ENCODE measurements around the gene MTURN.

MTURN gene

GRCh38 chr7:30172451-30172850 lies 37.7 kb downstream of the MTURN start:
- H3K4me3 ChIP-seq (ENCODE audit: low read length), result no peak overlapping the region
- no peaks in the 10 kb centered on the region for H3K27me3 ChIP-seq (replicated peaks; ENCODE audit: control insufficient read depth, insufficient read depth, low read length)
- DNase-seq (ENCODE audit: low read depth), result no peak
- no peaks in the 10 kb centered on the region for H3K36me3 ChIP-seq (ENCODE audit: control insufficient read depth, insufficient read depth, low read length, severe bottlenecking)
- H3K9ac ChIP-seq (ENCODE audit: low read length), result no peak overlapping the region
- peaks cover 74% of the 10 kb centered on the region for H3K4me1 ChIP-seq (ENCODE audit: control insufficient read depth, insufficient read depth, low read length)
- H3K9me3 ChIP-seq (ENCODE audit: control insufficient read depth, low read length), result no peaks in the 10 kb centered on the region

DNA sequence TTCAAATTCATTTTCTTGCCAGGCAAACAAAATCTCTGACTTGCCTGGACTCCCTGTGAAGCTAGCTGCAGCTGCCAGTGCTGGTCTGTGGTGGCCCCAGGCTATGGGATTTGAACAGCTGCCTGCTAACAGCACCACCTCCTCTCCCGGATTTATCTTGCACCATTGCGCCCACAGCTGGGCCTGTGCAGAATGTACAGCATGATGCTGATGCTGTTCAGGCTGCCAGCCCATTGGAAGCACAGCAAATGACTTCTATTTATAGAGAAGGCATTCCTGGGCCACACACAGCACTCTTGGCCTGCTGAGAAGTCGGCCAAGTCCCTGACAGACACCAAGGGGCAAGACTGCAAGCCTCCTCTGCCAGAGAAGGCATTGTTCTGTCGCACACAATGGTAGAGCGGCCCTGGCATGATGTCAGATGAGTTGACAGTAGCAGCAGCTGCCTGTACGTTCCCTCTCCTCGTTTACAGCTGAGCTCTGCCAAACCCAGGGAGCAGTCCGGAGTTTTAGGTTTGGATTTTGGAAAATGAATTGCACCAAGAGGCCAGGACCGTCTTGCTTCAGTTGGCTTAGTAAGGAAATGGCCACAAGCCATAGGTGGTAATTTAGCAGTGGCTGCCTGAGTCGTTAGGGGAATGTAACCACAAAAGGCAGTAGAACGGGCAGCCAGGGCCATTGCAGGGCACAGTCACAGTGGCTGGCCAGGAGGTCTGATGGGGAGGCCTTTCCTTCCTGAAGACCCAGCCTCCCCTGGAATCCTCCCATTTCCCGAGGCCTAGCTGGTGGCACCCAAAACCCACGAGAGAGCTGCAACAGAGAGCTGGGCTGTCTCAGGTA lies 38.5 kb downstream of the MTURN start:
- no peaks in the 10 kb centered on the region for H3K36me3 ChIP-seq (ENCODE audit: control insufficient read depth, insufficient read depth, low read length, severe bottlenecking)
- peak overlapping the region; percentile 32 for H3K9ac ChIP-seq (ENCODE audit: low read length)
- H3K4me1 ChIP-seq (ENCODE audit: control insufficient read depth, insufficient read depth, low read length), result peaks cover 72% of the 10 kb centered on the region
- H3K9me3 ChIP-seq (ENCODE audit: control insufficient read depth, low read length), result no peaks in the 10 kb centered on the region
- peak overlapping the region; percentile 44 for H3K4me3 ChIP-seq (ENCODE audit: low read length)
- DNase-seq (ENCODE audit: low read depth), result peak; percentile 98
- no peaks in the 10 kb centered on the region for H3K27me3 ChIP-seq (replicated peaks; ENCODE audit: control insufficient read depth, insufficient read depth, low read length)

DNA sequence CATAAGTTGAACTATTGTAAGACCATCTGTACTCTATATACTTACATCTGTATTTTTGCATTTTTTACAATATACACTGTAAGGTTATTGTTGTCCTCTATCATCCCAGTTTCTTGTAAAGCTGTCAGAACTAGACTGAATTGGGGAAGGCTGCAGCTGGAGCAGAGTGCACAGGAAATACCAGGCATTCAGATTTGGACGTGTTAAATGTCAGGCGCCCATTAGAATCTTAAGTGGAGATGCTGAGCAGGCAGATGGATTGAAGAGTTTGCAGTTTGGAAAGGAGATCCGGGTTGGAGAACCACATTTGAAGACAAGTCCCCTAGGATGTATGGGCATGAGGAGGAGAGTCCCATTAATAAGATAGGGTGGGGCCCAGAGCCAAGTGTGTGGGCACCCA lies 40.4 kb downstream of the MTURN start:
- Histone ChIP-seq H3K9me3 (ENCODE audit: control insufficient read depth, low read length) (no peaks in the 10 kb centered on the region), H3K4me3 (ENCODE audit: low read length) (no peak overlapping the region), H3K9ac (ENCODE audit: low read length) (no peak overlapping the region), H3K36me3 (ENCODE audit: control insufficient read depth, insufficient read depth, low read length, severe bottlenecking) (no peaks in the 10 kb centered on the region), H3K4me1 (ENCODE audit: control insufficient read depth, insufficient read depth, low read length) (peaks cover 53% of the 10 kb centered on the region), H3K27me3 (replicated peaks; ENCODE audit: control insufficient read depth, insufficient read depth, low read length) (no peaks in the 10 kb centered on the region)
- DNase-seq (ENCODE audit: low read depth), result peak; percentile 12

DNA sequence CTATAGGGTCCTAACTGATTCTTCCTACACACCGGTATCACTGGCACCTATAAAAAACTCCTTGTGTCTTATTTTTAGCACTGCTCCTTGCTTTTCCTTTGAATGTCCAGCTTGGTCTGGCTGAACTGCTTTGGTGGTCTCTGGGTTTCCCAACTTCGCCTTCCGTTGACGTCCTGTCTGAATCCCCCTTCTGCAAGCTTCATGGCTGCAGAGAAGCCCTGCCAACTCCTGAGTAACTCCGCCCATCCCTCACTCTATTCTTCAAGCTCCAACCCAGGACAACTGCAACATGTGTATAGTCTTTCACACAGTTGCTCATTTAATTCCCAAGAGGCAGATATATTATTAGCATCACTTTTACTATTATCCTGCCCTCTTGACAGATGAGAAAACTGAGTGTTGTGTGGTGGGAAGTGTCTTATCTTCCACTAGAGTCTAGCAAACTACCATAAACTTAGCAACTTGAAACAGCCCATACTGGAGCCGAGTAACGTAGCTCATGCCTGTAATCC lies 40.9 kb downstream of the MTURN start:
- no peak for DNase-seq (ENCODE audit: low read depth)
- Histone ChIP-seq H3K4me3 (ENCODE audit: low read length) (no peak overlapping the region), H3K36me3 (ENCODE audit: control insufficient read depth, insufficient read depth, low read length, severe bottlenecking) (no peaks in the 10 kb centered on the region)

DNA sequence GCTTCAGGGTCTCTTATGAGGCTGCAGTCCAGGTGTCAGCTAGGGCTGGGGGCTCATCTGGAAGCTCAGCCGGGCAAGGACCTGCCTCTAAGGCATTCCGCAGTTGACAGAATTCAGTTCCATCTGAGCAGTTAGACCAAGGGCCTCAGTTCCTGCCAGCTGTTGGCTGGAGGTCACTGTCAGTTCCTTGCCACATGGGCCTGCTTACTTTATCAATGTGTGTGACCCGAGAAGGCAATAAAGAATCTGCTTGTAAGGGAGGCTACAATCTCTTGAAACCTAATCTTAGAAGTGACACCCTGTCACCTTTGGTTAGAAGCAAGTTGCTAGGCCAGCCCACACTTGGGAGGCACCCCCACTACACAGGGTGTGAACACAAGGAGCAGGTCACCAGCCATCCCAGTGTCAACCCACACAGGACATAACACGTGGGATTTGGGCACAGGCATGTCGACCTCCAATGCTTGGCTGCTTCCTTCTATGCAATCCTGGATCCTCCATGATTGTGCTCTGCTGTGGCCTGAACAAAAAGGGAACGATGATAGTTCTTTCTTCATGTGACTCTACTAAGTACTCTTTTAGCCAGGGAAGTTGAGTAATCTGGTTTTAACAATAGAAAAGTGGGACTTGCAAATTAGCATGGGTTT lies 41.8 kb downstream of the MTURN start:
- Histone ChIP-seq H3K27me3 (replicated peaks; ENCODE audit: control insufficient read depth, insufficient read depth, low read length) (no peaks in the 10 kb centered on the region), H3K36me3 (ENCODE audit: control insufficient read depth, insufficient read depth, low read length, severe bottlenecking) (no peaks in the 10 kb centered on the region), H3K4me1 (ENCODE audit: control insufficient read depth, insufficient read depth, low read length) (peaks cover 41% of the 10 kb centered on the region), H3K9ac (ENCODE audit: low read length) (no peak overlapping the region), H3K9me3 (ENCODE audit: control insufficient read depth, low read length) (no peaks in the 10 kb centered on the region), H3K4me3 (ENCODE audit: low read length) (no peak overlapping the region)
- DNase-seq (ENCODE audit: low read depth), result no peak

More for the DNA sequence above, 40.9 kb downstream of the MTURN start:
- Histone ChIP-seq H3K4me1 (ENCODE audit: control insufficient read depth, insufficient read depth, low read length) (peaks cover 48% of the 10 kb centered on the region), H3K9me3 (ENCODE audit: control insufficient read depth, low read length) (no peaks in the 10 kb centered on the region), H3K9ac (ENCODE audit: low read length) (no peak overlapping the region), H3K27me3 (replicated peaks; ENCODE audit: control insufficient read depth, insufficient read depth, low read length) (no peaks in the 10 kb centered on the region)

- Histone ChIP-seq H3K9ac (ENCODE audit: low read length) (no peak overlapping the region), H3K36me3 (ENCODE audit: control insufficient read depth, insufficient read depth, low read length, severe bottlenecking) (no peaks in the 10 kb centered on the region), H3K4me3 (ENCODE audit: low read length) (no peak overlapping the region), H3K9me3 (ENCODE audit: control insufficient read depth, low read length) (no peaks in the 10 kb centered on the region), H3K27me3 (replicated peaks; ENCODE audit: control insufficient read depth, insufficient read depth, low read length) (no peaks in the 10 kb centered on the region), H3K4me1 (ENCODE audit: control insufficient read depth, insufficient read depth, low read length) (peaks cover 41% of the 10 kb centered on the region)
- no peak for DNase-seq (ENCODE audit: low read depth)
Observed at GRCh38 chr7:30177186-30177585, 42.4 kb downstream of the MTURN start.

- Histone ChIP-seq H3K9me3 (ENCODE audit: control insufficient read depth, low read length) (no peaks in the 10 kb centered on the region), H3K36me3 (ENCODE audit: control insufficient read depth, insufficient read depth, low read length, severe bottlenecking) (no peaks in the 10 kb centered on the region), H3K9ac (ENCODE audit: low read length) (no peak overlapping the region), H3K4me3 (ENCODE audit: low read length) (no peak overlapping the region), H3K27me3 (replicated peaks; ENCODE audit: control insufficient read depth, insufficient read depth, low read length) (no peaks in the 10 kb centered on the region), H3K4me1 (ENCODE audit: control insufficient read depth, insufficient read depth, low read length) (peaks cover 34% of the 10 kb centered on the region)
- DNase-seq (ENCODE audit: low read depth), result no peak
Observed at GRCh38 chr7:30177965-30178364, 43.2 kb downstream of the MTURN start.

DNA sequence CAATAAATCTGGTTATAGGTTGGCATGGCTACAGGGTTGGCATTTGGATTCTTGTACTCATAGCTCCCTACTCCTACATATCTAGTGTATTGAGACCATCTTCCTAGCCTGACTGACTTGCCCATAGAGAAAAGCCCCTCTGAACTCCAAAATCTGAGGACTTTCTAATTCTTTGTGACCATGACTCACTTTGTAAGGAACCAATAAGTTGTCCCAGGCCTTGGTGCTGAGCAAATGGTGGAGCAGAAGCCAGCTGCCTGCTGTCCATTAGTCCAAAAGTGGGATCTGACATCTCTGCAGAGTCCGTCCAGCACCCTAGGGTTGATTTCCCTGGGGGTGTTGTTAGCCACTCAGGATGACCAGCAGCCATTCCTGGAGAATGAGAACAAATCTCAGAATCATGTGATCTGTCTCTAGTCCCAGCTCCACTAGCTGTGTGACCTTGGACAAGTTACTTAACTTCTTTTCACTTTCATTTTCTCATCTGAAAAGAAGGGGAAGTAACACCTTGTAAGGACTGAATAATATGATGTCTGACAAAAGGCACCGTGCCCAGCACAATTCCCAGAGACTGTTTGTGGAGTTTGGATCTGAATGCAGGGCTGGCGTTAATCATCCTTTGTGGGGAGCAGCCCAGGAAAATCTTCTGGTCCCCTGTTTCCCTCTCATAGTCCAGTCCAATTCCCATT lies 44.1 kb downstream of the MTURN start:
- no peaks in the 10 kb centered on the region for H3K27me3 ChIP-seq (replicated peaks; ENCODE audit: control insufficient read depth, insufficient read depth, low read length)
- no peak for DNase-seq (ENCODE audit: low read depth)
- no peak overlapping the region for H3K4me3 ChIP-seq (ENCODE audit: low read length)
- H3K9me3 ChIP-seq (ENCODE audit: control insufficient read depth, low read length), result no peaks in the 10 kb centered on the region
- H3K36me3 ChIP-seq (ENCODE audit: control insufficient read depth, insufficient read depth, low read length, severe bottlenecking), result no peaks in the 10 kb centered on the region
- no peak overlapping the region for H3K9ac ChIP-seq (ENCODE audit: low read length)
- H3K4me1 ChIP-seq (ENCODE audit: control insufficient read depth, insufficient read depth, low read length), result peaks cover 29% of the 10 kb centered on the region

DNA sequence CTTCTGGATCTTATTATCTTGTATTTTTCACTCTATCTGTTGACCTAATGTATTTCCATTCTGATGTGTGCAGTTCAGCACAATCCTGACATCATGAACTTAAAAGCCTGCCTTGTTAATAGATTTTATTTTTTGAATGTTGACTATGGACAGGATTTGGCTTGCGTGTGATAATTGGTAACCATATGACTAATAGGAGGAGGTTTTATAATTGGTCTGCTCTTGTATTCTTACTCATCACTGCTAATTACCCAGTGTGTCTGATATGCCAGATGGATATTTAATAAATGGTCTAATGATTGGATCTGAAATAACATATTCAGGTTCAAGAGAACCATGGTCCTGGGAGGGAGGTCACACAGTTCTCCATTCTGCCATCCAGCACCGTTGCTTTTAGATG lies 45.9 kb downstream of the MTURN start:
- no peaks in the 10 kb centered on the region for H3K9me3 ChIP-seq (ENCODE audit: control insufficient read depth, low read length)
- H3K4me1 ChIP-seq (ENCODE audit: control insufficient read depth, insufficient read depth, low read length), result peaks cover 28% of the 10 kb centered on the region
- H3K4me3 ChIP-seq (ENCODE audit: low read length), result no peak overlapping the region
- H3K9ac ChIP-seq (ENCODE audit: low read length), result no peak overlapping the region
- DNase-seq (ENCODE audit: low read depth), result no peak
- no peaks in the 10 kb centered on the region for H3K36me3 ChIP-seq (ENCODE audit: control insufficient read depth, insufficient read depth, low read length, severe bottlenecking)
- no peaks in the 10 kb centered on the region for H3K27me3 ChIP-seq (replicated peaks; ENCODE audit: control insufficient read depth, insufficient read depth, low read length)

DNA sequence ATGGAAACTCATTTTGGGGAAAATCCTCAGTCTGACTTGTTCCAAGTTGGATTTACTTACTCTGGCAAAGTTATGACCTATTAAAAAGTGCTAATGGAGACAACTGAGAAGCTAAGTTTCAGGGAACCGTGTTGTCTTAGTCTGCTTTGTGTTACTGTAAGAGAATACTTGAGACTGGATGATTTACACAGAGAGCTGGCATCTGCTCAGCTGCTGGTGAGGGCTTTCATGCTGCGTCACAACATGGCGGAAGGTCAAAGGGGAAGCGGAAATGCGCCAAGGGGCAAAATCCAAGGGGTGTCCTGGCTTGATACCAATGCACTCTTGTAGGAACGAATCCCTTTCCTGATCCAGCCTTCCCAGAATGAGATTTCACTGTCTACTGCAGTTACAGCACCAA lies 46.4 kb downstream of the MTURN start:
- no peaks in the 10 kb centered on the region for H3K27me3 ChIP-seq (replicated peaks; ENCODE audit: control insufficient read depth, insufficient read depth, low read length)
- H3K4me1 ChIP-seq (ENCODE audit: control insufficient read depth, insufficient read depth, low read length), result peaks cover 26% of the 10 kb centered on the region
- no peak overlapping the region for H3K9ac ChIP-seq (ENCODE audit: low read length)
- H3K36me3 ChIP-seq (ENCODE audit: control insufficient read depth, insufficient read depth, low read length, severe bottlenecking), result no peaks in the 10 kb centered on the region
- H3K4me3 ChIP-seq (ENCODE audit: low read length), result no peak overlapping the region
- no peaks in the 10 kb centered on the region for H3K9me3 ChIP-seq (ENCODE audit: control insufficient read depth, low read length)
- no peak for DNase-seq (ENCODE audit: low read depth)
